ENCODE results near the gene KLF7. TPM values are rescaled to one million over a fixed set of nuclear protein-coding genes. Genes with fewer than 3 reads are reported as not detected.

KLF7 gene
- total RNA-seq, 1 donor = 31.1 TPM

GRCh38 chr2:207041786-207042554 is 123.8 kb downstream of the KLF7 start:
- TF ChIP-seq CTCF (IDR thresholded peaks at IDR 0.05; ENCODE audit: extremely low read depth, low read depth, low read length) = no peak
- H2AFZ ChIP-seq (ENCODE audit: low read length) = peak overlapping the region; percentile 20

GRCh38 chr2:207041279-207041678 is 124.5 kb downstream of the KLF7 start:
- no peaks in the 10 kb centered on the region for H3K36me3 ChIP-seq (ENCODE audit: insufficient read depth, low read length)
- no peak for TF ChIP-seq CTCF (IDR thresholded peaks at IDR 0.05; ENCODE audit: extremely low read depth, low read depth, low read length)
- H3K4me3 ChIP-seq (ENCODE audit: insufficient read depth, low read length) = peak overlapping the region; percentile 11
- H3K4me1 ChIP-seq (ENCODE audit: insufficient read depth, low read length) = peaks cover 3% of the 10 kb centered on the region
- no peaks in the 10 kb centered on the region for H3K27me3 ChIP-seq (ENCODE audit: insufficient read depth, low read length)
- no peak for DNase-seq (ENCODE audit: insufficient read length, low spot score, missing footprints)
- no peaks in the 10 kb centered on the region for H3K9me3 ChIP-seq (ENCODE audit: low read depth, low read length)
- H3K79me2 ChIP-seq (ENCODE audit: insufficient read depth, low read length) = no peaks in the 10 kb centered on the region
- H3K27ac ChIP-seq (ENCODE audit: low read depth, low read length) = no peak overlapping the region
- peak overlapping the region; percentile 63 for H3K4me2 ChIP-seq (ENCODE audit: insufficient read depth, low read length)
- H2AFZ ChIP-seq (ENCODE audit: low read length) = no peak overlapping the region
- H4K20me1 ChIP-seq (ENCODE audit: insufficient read depth, low read length) = no peaks in the 10 kb centered on the region

More at GRCh38 chr2:207041786-207042554, 123.8 kb downstream of the KLF7 start:
- peak overlapping the region; percentile 55 for H3K4me2 ChIP-seq (ENCODE audit: insufficient read depth, low read length)
- H3K27ac ChIP-seq (ENCODE audit: low read depth, low read length) = no peak overlapping the region
- H3K27me3 ChIP-seq (ENCODE audit: insufficient read depth, low read length) = no peaks in the 10 kb centered on the region
- H3K9me3 ChIP-seq (ENCODE audit: low read depth, low read length) = no peaks in the 10 kb centered on the region
- peaks cover 3% of the 10 kb centered on the region for H3K4me1 ChIP-seq (ENCODE audit: insufficient read depth, low read length)
- H3K79me2 ChIP-seq (ENCODE audit: insufficient read depth, low read length) = no peaks in the 10 kb centered on the region
- H3K4me3 ChIP-seq (ENCODE audit: insufficient read depth, low read length) = peak overlapping the region; percentile 33
- DNase-seq (ENCODE audit: insufficient read length, low spot score, missing footprints) = peak; percentile 82
- H3K36me3 ChIP-seq (ENCODE audit: insufficient read depth, low read length) = no peaks in the 10 kb centered on the region
- no peaks in the 10 kb centered on the region for H4K20me1 ChIP-seq (ENCODE audit: insufficient read depth, low read length)

- no peaks in the 10 kb centered on the region for H3K79me2 ChIP-seq (ENCODE audit: insufficient read depth, low read length)
- H3K4me1 ChIP-seq (ENCODE audit: insufficient read depth, low read length) = peaks cover 3% of the 10 kb centered on the region
- no peaks in the 10 kb centered on the region for H3K36me3 ChIP-seq (ENCODE audit: insufficient read depth, low read length)
- no peaks in the 10 kb centered on the region for H3K27me3 ChIP-seq (ENCODE audit: insufficient read depth, low read length)
- no peaks in the 10 kb centered on the region for H4K20me1 ChIP-seq (ENCODE audit: insufficient read depth, low read length)
- no peak overlapping the region for H3K27ac ChIP-seq (ENCODE audit: low read depth, low read length)
- DNase-seq (ENCODE audit: insufficient read length, low spot score, missing footprints) = no peak
- no peak overlapping the region for H3K4me2 ChIP-seq (ENCODE audit: insufficient read depth, low read length)
- no peak for TF ChIP-seq CTCF (IDR thresholded peaks at IDR 0.05; ENCODE audit: extremely low read depth, low read depth, low read length)
- no peaks in the 10 kb centered on the region for H3K9me3 ChIP-seq (ENCODE audit: low read depth, low read length)
- H3K4me3 ChIP-seq (ENCODE audit: insufficient read depth, low read length) = no peak overlapping the region
- peak overlapping the region; percentile 6 for H2AFZ ChIP-seq (ENCODE audit: low read length)
Measured at GRCh38 chr2:207040696-207041095, 125.1 kb downstream of the KLF7 start.

- Histone ChIP-seq H3K27me3 (ENCODE audit: insufficient read depth, low read length) (no peaks in the 10 kb centered on the region), H3K36me3 (ENCODE audit: insufficient read depth, low read length) (no peaks in the 10 kb centered on the region), H3K4me1 (ENCODE audit: insufficient read depth, low read length) (peaks cover 3% of the 10 kb centered on the region), H3K4me3 (ENCODE audit: insufficient read depth, low read length) (no peak overlapping the region), H3K79me2 (ENCODE audit: insufficient read depth, low read length) (no peaks in the 10 kb centered on the region), H4K20me1 (ENCODE audit: insufficient read depth, low read length) (no peaks in the 10 kb centered on the region), H2AFZ (ENCODE audit: low read length) (no peak overlapping the region), H3K27ac (ENCODE audit: low read depth, low read length) (no peak overlapping the region), H3K4me2 (ENCODE audit: insufficient read depth, low read length) (no peak overlapping the region), H3K9me3 (ENCODE audit: low read depth, low read length) (no peaks in the 10 kb centered on the region)
- DNase-seq (ENCODE audit: insufficient read length, low spot score, missing footprints) = no peak
- no peak for TF ChIP-seq CTCF (IDR thresholded peaks at IDR 0.05; ENCODE audit: extremely low read depth, low read depth, low read length)
Measured at GRCh38 chr2:207039225-207039624, 126.5 kb downstream of the KLF7 start.

All from osteoblast (primary cell).